HEK293 (cell line): Measurements from ENCODE around the gene SWAP70.

Source experiments
- CTCF ChIA-PET: fragments of 350-600 bp; formaldehyde crosslinking; extraction: SDS; loops from one replicate; lab custom pipeline; 2021; ENCODE audit warnings: antibody characterized with exemption; lab: Yijun Ruan, JAX
- POLR2A ChIA-PET: fragments of 300-600 bp; formaldehyde crosslinking; extraction: SDS; loops from one replicate; lab custom pipeline; 2020; ENCODE audit warnings: antibody characterized with exemption, inconsistent platforms; lab: Yijun Ruan, JAX
- H3K27ac ChIP-seq: fragments of 200-500 bp; sonication (Bioruptor generic); 2 replicates; pipeline ENCODE4 v1.5.1; 2014; ENCODE audit warnings: low read depth, low read length, control low read depth, inconsistent platforms; ENCODE audit errors: extremely low read depth
- H3K36me3 ChIP-seq, 2 experiments: fragments of 200-500 bp in 1 of 2; sonication (Bioruptor generic) in 1 of 2; 1 replicate in 1 of 2; 2 replicates in 1 of 2; pipeline ENCODE4 v1.5.1; 2014 to 2017; ENCODE audit warnings: inconsistent platforms in 2 of 2, low read length in 2 of 2; ENCODE audit not compliant: control insufficient read depth in 2 of 2, insufficient read depth in 1 of 2
- H3K4me1 ChIP-seq: fragments of 200-500 bp; sonication (Bioruptor generic); 2 replicates; pipeline ENCODE4 v1.5.1; 2014; ENCODE audit warnings: mild to moderate bottlenecking, low read length, inconsistent platforms; ENCODE audit not compliant: control insufficient read depth, insufficient read depth
- H3K4me3 ChIP-seq: 2 replicates; pipeline ENCODE4 v1.5.1; 2011; ENCODE audit warnings: low read depth, mild to moderate bottlenecking, control low read depth, low read length, moderate library complexity
- H3K9me3 ChIP-seq: fragments of 200-500 bp; sonication (Bioruptor generic); 2 replicates; pipeline ENCODE4 v1.5.1; 2014; ENCODE audit warnings: low read depth, low read length, inconsistent platforms; ENCODE audit not compliant: control insufficient read depth, insufficient read depth
- FEZF1 ChIP-seq: fragments of 450-650 bp; formaldehyde crosslinking; IDR thresholded peaks from 2 replicates; pipeline ENCODE4 v1.5.1; 2016; ENCODE audit warnings: missing biosample characterization, missing genetic modification characterization
- GLIS1 ChIP-seq: fragments of 450-650 bp; formaldehyde crosslinking; IDR thresholded peaks from 2 replicates; pipeline ENCODE4 v1.5.1; 2016; ENCODE audit warnings: missing biosample characterization, missing genetic modification characterization
- GLIS2 ChIP-seq: fragments of 450-650 bp; formaldehyde crosslinking; IDR thresholded peaks from 2 replicates; pipeline ENCODE4 v1.5.1; 2016; ENCODE audit warnings: missing biosample characterization, missing genetic modification characterization
- HOXC10 ChIP-seq: sonication (generic); formaldehyde crosslinking; IDR thresholded peaks from 2 replicates; pipeline ENCODE4 v1.8.1; 2023; ENCODE audit warnings: mild to moderate bottlenecking, missing genetic modification reagents
- MZF1 ChIP-seq: fragments of 450-650 bp; formaldehyde crosslinking; IDR thresholded peaks from 2 replicates; pipeline ENCODE4 v1.5.1; 2017; ENCODE audit warnings: missing biosample characterization, missing genetic modification characterization, borderline replicate concordance
- PBX3 ChIP-seq: sonication (generic); formaldehyde crosslinking; IDR thresholded peaks from 2 replicates; pipeline ENCODE4 v1.8.1; 2022; ENCODE audit warnings: mild to moderate bottlenecking, moderate library complexity, missing genetic modification reagents
- SETDB1 ChIP-seq: IDR thresholded peaks from one replicate; pipeline ENCODE4 v1.6.1; 2017; ENCODE audit warnings: mild to moderate bottlenecking, low read length, moderate library complexity, mixed read lengths; ENCODE audit not compliant: insufficient read length
- SP7 ChIP-seq: fragments of 450-650 bp; formaldehyde crosslinking; IDR thresholded peaks from 2 replicates; pipeline ENCODE4 v1.5.1; 2016; ENCODE audit warnings: missing biosample characterization, missing genetic modification characterization
- TCF7L2 ChIP-seq: IDR thresholded peaks from 2 replicates; pipeline ENCODE4 v1.6.1; 2011; ENCODE audit warnings: low read depth, mild to moderate bottlenecking, inconsistent platforms, low read length, moderate library complexity, borderline replicate concordance
- TRIM28 ChIP-seq: IDR thresholded peaks from 2 replicates; pipeline ENCODE4 v1.6.1; 2011; ENCODE audit warnings: low read length, control low read depth, borderline replicate concordance
- ZBTB1 ChIP-seq: fragments of 450-650 bp; formaldehyde crosslinking; IDR thresholded peaks from 2 replicates; pipeline ENCODE4 v1.5.1; 2016; ENCODE audit warnings: missing biosample characterization, missing genetic modification characterization
- ZFHX2 ChIP-seq: fragments of 450-650 bp; formaldehyde crosslinking; conservative IDR thresholded peaks from 2 replicates; pipeline ENCODE4 v1.5.1; 2016; ENCODE audit warnings: missing biosample characterization, missing genetic modification characterization
- ZFP3 ChIP-seq: fragments of 450-650 bp; formaldehyde crosslinking; IDR thresholded peaks from 2 replicates; pipeline ENCODE4 v1.5.1; 2016; ENCODE audit warnings: low read depth, missing biosample characterization, missing genetic modification characterization
- ZNF16 ChIP-seq: fragments of 450-650 bp; formaldehyde crosslinking; IDR thresholded peaks from 2 replicates; pipeline ENCODE4 v1.5.1; 2016; ENCODE audit warnings: low read depth, missing biosample characterization, missing genetic modification characterization
- ZNF175 ChIP-seq: fragments of 450-650 bp; formaldehyde crosslinking; IDR thresholded peaks from 2 replicates; pipeline ENCODE4 v1.5.1; 2016; ENCODE audit warnings: missing biosample characterization, missing genetic modification characterization
- ZNF19 ChIP-seq: fragments of 450-650 bp; formaldehyde crosslinking; IDR thresholded peaks from 2 replicates; pipeline ENCODE4; 2016; ENCODE audit warnings: missing biosample characterization, missing genetic modification characterization, low read depth
- ZNF248 ChIP-seq: fragments of 450-650 bp; formaldehyde crosslinking; IDR thresholded peaks from 2 replicates; pipeline ENCODE4 v1.5.1; 2017; ENCODE audit warnings: missing biosample characterization, missing genetic modification characterization
- ZNF280C ChIP-seq: fragments of 450-650 bp; formaldehyde crosslinking; IDR thresholded peaks from 2 replicates; pipeline ENCODE4 v1.5.1; 2016; ENCODE audit warnings: missing biosample characterization, missing genetic modification characterization
- ZNF366 ChIP-seq: fragments of 450-650 bp; formaldehyde crosslinking; conservative IDR thresholded peaks from 2 replicates; pipeline ENCODE4 v1.5.1; 2016; ENCODE audit warnings: missing biosample characterization, missing genetic modification characterization
- ZNF513 ChIP-seq: fragments of 450-650 bp; IDR thresholded peaks from 2 replicates; pipeline ENCODE4 v1.5.1; 2018; ENCODE audit warnings: missing biosample characterization, missing genetic modification characterization
- ZNF561 ChIP-seq: fragments of 450-650 bp; IDR thresholded peaks from 2 replicates; pipeline ENCODE4 v1.5.1; 2018; ENCODE audit warnings: missing biosample characterization, missing genetic modification characterization, borderline replicate concordance
- ZXDB ChIP-seq: fragments of 450-650 bp; formaldehyde crosslinking; IDR thresholded peaks from 2 replicates; pipeline ENCODE4 v1.5.1; 2016; ENCODE audit warnings: missing biosample characterization, missing genetic modification characterization

The SWAP70 gene

GRCh38 chr11:9762531-9762930, 98.7 kb downstream of the SWAP70 start (continued):
- TF ChIP-seq PBX3, result no peak
- TF ChIP-seq HOXC10, result no peak
- TF ChIP-seq ZNF366 (tag by site-specific recombination), result no peak
- TF ChIP-seq TRIM28, result no peak
- TF ChIP-seq, all 188 proteins: peak for 0

- no peak overlapping the region for H3K4me3 ChIP-seq
- ChIA-PET CTCF (interaction anchor here (0.5 to 1.3 kb wide), 3 partner anchors 149 to 229 kb away, joined by 3 read pairs; no protein-coding TSS in a partner anchor), POLR2A (no interaction called here)
- peaks cover 0 to 4% of the 10 kb centered on the region in 2 experiments; a peak in 1 of 3 replicates for H3K36me3 ChIP-seq
- H3K9me3 ChIP-seq, result no peaks in the 10 kb centered on the region
- H3K4me1 ChIP-seq, result no peaks in the 10 kb centered on the region
- no peak overlapping the region for H3K27ac ChIP-seq
- TF ChIP-seq ZFHX2 (tag by site-specific recombination) (no peak), MZF1 (tag by site-specific recombination) (no peak), ZNF280C (tag by site-specific recombination) (no peak), FEZF1 (tag by site-specific recombination) (no peak), ZNF248 (no peak), TCF7L2 (no peak), ZNF175 (no peak), ZNF19 (tag by site-specific recombination) (no peak)
Measured at GRCh38 chr11:9763301-9763700, 99.4 kb downstream of the SWAP70 start.

- ChIA-PET POLR2A (interaction anchor here (1.0 kb wide), 1 partner anchor 539 kb away, joined by 4 read pairs; the partner anchor contains the start of gene ADM), CTCF (interaction anchor here (0.7 to 1.2 kb wide), 3 partner anchors 22 to 850 kb away, joined by 3 read pairs; no protein-coding TSS in a partner anchor)
- Histone ChIP-seq H3K4me3 (no peak overlapping the region), H3K27ac (no peak overlapping the region), H3K9me3 (no peaks in the 10 kb centered on the region), H3K4me1 (no peaks in the 10 kb centered on the region), H3K36me3 (peaks cover 0 to 7% of the 10 kb centered on the region in 2 experiments; a peak in 1 of 3 replicates)
- TF ChIP-seq ZNF561 (tag by site-specific recombination), result no peak
- 0 out of 2 replicates have a peak, but pooled peaks have one; percentile 27 for TF ChIP-seq SP7 (tag by site-specific recombination)
- no peak for TF ChIP-seq ZNF16 (tag by site-specific recombination)
- no peak for TF ChIP-seq SETDB1
- no peak for TF ChIP-seq ZFP3 (tag by site-specific recombination)
- 0 out of 2 replicates have a peak, but pooled peaks have one; percentile 8 for TF ChIP-seq GLIS2 (tag by site-specific recombination)
- TF ChIP-seq MZF1 (tag by site-specific recombination), result no peak
- peak; percentile 38; the same call in 1 of the 2 replicates for TF ChIP-seq GLIS1
- peak; percentile 90 for TF ChIP-seq TRIM28
- no peak for TF ChIP-seq ZNF513
- no peak for TF ChIP-seq ZXDB (tag by site-specific recombination)
- no peak for TF ChIP-seq ZBTB1 (tag by site-specific recombination)
- TF ChIP-seq TCF7L2, result peak; percentile 53; the same call in 1 of the 2 replicates
Measured at GRCh38 chr11:9765320-9766101, 101.6 kb downstream of the SWAP70 start.
